T47D (cell line): ENCODE measurements around the gene GPBP1.
"Not testable (repeated sequence)": the region's sequence is repeated elsewhere in the genome, so short reads cannot be mapped to it uniquely, and the experiment has no call there.

Experiments
- DNase-seq, 2 experiments: peaks; one replicate each; pipeline versions ENCODE4 v3.0.0 to v3.0.0-alpha.2; 2011 to 2012; ENCODE audit warnings: low read depth in 1 of 2, low spot score in 1 of 2
- JUND ChIP-seq: IDR thresholded peaks from 2 replicates; pipeline ENCODE4 v1.6.1; 2012; ENCODE audit warnings: low read depth
- in situ Hi-C: cut with HindIII; loops from 2 replicates; pipeline ENCODE4 v1.10.0; 2016; ENCODE audit warnings: low sequenced_read_pairs, low pct_unique_long_range_greater_than_20kb

The GPBP1 gene, protein sequence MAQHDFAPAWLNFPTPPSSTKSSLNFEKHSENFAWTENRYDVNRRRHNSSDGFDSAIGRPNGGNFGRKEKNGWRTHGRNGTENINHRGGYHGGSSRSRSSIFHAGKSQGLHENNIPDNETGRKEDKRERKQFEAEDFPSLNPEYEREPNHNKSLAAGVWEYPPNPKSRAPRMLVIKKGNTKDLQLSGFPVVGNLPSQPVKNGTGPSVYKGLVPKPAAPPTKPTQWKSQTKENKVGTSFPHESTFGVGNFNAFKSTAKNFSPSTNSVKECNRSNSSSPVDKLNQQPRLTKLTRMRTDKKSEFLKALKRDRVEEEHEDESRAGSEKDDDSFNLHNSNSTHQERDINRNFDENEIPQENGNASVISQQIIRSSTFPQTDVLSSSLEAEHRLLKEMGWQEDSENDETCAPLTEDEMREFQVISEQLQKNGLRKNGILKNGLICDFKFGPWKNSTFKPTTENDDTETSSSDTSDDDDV

DNA sequence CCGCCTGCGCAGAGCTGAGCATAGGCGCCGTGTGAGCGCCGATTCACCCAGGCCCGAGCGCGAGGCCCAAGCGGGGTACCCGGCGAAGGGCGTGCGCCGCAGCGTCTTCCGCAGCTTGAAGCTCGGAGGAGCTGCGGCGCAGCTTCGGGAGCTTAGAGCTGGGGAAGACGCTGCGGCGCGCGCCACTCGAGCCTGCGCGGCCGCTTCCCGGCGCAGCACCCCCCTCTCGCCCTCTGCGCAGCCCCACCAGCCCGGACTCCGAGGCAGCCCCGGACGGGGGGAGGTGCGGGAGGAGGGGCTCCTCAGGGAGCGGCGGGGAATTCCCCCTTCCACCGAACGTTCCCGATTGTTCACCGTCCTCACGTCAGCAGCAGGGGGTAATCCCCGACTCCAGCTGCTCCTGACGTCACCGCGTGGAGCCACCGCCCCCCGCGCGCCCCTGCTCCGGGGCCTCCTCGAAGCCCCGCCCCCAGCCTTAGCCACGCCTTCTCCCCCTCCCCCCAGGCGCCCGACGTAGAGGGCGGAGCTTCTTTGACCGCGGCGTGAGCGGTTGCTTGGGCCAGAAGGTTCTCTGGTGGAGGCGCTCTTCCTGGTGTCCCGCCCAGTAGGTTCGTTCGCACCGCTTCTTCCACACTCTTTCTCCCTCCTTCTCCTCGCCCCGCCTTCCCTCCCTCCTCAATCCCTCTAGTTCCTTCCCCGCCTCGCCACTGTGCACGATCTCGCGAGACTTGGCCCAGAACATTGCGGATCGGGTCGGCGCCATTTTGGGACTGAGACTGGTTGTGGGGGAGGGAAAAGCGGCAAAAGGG lies at the start of gene GPBP1:
Gene GPBP1 (plus strand): TSS at position 741 of the 809 bp plus-strand sequence. CDS start 40,072 bp downstream, outside the sequence.
- no peak for TF ChIP-seq JUND
- in situ Hi-C loops: no loop called here
- DNase-seq: peak; percentile 93 to 100

DNA sequence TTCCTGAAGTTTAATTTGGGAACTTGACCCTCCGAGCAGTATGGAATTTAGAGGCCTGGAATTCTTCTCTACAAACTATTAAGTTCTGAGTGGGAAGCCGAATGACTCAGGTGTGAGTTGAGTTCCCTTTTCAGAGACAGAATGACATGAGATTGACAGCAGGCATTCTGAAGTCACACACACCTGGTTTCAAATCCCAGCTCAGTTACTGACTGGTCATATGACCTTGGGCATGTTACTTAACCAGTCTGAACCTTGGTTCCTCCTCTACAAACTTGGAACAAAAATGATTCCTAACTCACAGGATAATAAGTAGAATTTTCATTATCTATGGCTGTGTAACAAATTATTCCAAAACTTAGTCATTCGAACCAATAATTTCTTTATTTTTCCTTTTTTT lies 45.5 kb upstream of the GPBP1 start:
- peak in 1 of 2 experiments; percentile 53 for DNase-seq
- TF ChIP-seq JUND: no peak
- in situ Hi-C loops: no loop called here

DNA sequence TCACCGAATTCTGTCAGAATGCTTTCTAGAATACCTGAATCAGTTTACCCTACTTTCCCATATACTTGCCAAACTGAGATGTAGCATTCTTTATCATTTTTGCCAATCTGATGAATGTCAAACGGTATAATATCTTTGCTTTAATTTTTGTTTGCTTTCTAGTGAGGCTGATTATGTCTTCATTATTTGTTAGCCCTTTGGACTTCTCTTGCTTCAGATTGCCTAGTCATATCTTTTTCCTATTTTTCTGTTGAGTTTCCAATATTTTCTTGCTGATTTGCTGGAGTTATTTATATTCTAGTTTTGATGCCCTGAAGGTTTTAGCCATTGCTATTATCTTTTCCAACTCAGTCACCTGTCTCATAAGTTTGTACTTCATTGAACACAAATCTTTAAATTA lies 40.3 kb upstream of the GPBP1 start:
- in situ Hi-C loops: no loop called here
- DNase-seq: no peak
- no peak for TF ChIP-seq JUND

DNA sequence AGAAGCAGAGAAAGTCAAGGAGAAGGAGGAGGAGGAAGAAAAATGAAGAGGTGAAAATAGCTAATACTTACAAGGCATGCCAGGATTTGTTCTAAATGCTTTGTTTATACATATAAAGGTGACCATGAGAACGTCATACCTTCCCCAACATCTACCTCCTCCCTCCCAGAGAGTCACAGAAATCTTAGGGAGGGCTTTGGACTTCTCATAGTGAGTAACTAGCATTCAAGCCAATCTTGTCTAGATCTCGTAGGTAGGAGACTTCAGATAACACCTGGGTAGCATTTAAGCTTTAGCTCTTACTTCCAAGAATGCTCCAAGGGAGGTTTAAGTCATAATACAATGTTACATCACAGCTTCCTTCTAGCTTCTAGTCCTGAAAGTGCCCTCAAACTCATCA lies 36.5 kb upstream of the GPBP1 start:
- no peak for DNase-seq

DNA sequence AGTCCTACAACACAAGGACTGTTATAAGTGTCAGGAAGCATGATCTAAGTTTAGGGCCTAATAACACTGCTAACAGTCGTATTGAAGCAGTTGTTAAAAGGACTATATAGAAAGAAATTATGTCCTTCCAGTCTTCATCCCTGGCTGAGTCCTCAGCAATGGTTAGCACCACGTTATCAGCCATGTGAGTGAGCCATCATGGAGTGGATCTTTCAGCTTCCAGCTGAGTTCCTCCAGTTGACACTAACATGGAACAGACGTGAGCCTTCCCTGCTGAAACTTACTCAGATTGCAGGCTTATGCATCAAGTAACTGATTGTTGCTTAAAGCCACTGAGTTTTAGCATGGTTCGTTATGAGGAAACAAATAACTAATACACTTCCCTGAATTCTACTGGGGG lies 21.5 kb upstream of the GPBP1 start:
- TF ChIP-seq JUND: no peak
- no peak for DNase-seq
- in situ Hi-C loops: no loop called here

More for the DNA sequence above, 36.5 kb upstream of the GPBP1 start:
- TF ChIP-seq JUND: no peak
- in situ Hi-C loops: no loop called here

DNA sequence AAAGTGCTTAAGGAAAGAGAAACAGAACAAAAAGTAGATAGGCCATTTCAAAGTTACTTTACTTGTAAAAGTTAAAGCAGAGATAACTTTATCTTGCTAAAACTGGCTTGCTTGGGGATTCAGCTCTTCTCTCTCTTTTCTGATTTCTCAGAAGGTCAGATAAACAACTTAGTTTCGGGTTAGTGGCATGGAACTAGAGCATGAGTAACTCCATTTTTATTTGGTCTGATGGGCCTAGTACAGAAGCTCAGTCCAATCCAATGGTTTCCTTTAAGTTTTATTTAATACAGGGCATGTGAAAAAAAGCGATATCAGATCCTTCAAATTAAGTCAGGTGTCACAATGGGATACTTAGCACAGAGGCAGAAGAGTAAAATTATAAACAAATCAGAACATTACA lies 18.8 kb upstream of the GPBP1 start:
- in situ Hi-C loops: no loop called here
- no peak for DNase-seq
- TF ChIP-seq JUND: no peak

DNA sequence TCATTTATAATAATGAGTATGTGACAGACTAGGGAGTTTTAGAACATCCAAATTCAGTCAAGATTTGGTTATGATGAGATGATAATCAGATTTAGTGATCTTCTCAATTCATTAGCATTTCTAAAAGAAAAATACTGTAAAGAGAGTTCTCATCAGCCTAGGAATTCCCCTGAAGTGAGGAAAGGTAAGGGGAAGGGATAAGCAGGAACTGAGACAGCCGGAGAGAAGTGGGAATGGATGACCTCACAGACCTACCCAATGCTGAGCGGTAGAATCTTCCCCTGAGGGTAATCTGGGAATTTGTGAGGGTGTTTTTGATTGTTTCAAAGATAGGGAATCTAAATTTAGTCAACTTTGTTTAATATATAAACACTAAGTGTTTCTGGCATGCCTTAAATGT lies 16.7 kb upstream of the GPBP1 start:
- in situ Hi-C loops: no loop called here
- TF ChIP-seq JUND: no peak
- DNase-seq: no peak

DNA sequence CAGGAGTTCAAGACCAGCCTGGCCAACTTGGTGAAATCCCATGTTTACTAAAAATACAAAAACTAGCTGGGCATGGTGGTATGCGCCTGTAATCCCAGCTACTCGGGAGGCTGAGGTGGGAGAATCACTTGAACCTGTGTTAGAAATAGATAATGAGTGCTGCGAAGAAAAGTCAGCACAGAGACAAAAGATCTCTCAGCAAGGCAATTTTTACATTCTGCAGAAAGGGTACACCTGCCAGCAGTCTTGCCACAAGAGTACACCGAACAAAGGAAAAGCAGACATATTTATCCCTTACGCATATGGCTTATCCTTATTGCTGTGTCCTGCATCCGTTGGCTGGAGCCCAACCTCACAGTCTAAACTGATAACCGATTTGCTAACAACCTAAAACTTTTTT lies 16.2 kb upstream of the GPBP1 start:
- in situ Hi-C loops: no loop called here
- no peak for DNase-seq
- no peak for TF ChIP-seq JUND

DNA sequence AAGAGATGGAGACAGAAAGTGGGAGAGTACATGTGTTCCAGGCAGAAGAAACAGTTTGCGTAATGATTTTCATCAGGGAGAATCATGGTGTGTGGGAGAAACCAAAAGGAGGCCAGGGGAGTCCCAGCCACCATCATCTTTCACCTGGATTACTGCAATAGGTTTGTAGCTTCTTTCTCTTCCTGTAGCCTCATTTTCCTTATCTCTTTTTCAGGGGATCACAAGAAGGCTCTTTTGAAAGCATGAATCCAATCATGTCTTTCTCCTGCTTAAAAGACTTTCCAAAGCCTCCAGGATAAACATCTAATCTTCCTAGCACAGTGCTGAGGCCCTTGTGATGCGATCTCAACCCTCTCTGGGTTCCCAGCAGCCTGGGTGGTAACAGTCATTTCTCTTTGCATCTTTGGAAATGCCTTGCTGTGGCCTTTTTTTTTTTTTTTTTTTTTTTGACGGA lies 10.3 kb upstream of the GPBP1 start:
- DNase-seq: no peak
- in situ Hi-C loops: no loop called here
- TF ChIP-seq JUND: no peak

DNA sequence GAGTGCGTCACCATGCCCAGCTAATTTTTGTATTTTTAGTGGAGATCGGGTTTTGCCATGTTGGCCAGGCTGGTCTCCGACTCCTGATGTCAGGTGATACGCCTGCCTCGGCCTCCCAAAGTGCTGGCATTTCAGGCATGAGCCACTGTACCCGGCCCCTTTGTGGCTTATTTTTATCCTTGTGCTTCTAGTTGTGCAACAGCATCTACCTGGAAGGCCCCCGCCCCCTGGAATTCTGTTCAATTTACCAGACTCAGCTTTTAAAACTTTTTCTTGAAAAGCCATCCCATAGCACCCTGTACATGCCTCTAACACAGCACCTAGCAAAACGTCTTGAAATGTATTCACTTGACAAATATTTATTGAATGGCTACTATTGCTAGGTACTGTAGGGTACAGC lies 9.7 kb upstream of the GPBP1 start:
- no peak for DNase-seq
- no peak for TF ChIP-seq JUND
- in situ Hi-C loops: no loop called here

DNA sequence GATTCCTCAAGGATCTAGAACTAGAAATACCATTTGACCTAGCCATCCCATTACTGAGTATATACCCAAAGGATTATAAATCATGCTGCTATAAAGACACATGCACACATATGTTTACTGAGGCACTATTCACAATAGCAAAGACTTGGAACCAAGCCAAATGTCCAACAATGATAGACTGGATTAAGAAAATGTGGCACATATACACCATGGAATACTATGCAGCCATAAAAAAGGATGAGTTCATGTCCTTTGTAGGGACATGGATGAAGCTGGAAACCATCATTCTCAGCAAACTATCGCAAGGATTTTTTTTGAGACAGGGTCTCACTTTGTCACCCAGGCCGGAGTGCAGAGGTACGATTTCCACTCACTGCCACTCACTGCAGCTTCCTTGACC lies 8.7 kb upstream of the GPBP1 start:
- DNase-seq, in situ Hi-C loops: not testable (repeated sequence)

DNA sequence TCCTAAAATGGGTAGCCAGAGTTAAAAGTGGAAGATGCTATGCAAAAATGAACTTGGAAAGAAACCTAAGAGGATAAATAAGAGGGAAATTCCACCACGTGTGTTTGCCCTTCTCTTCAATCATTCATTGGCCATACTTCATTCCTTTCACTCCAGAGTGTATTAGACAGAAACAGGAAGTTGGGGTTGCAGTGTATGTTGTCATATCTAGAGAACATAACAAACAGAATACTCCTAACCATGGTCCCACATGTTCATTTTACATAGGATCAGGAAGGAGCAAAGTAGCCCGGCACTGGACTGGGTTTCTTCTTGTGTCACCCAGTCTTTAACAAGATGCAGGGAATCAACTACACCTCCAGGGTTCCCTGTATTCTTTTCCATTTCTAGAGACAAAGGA lies 7.6 kb upstream of the GPBP1 start:
- peak in 1 of 2 experiments; percentile 15 for DNase-seq

DNA sequence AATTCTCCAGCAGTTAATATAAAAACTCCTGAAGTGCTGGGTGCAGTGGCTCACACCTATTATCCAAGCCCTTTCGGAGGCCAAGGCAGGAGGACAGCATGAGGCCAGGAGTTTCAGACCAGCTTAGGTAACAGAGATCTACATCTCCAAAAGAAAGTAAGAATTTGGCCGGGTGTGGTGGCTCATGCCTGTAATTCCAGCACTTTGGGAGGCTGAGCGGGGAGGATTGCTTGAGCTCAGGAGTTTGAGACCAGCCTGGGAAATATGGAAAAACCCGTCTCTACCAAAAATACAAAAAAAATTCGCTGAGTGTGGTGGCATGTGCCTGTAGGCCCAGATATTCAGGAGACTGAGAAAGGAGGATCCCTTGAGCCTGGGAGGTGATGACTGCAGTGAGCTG lies 6.7 kb upstream of the GPBP1 start:
- in situ Hi-C loops: no loop called here
- DNase-seq: no peak
- TF ChIP-seq JUND: no peak

More for the DNA sequence above, 7.6 kb upstream of the GPBP1 start:
- no peak for TF ChIP-seq JUND
- in situ Hi-C loops: no loop called here

DNA sequence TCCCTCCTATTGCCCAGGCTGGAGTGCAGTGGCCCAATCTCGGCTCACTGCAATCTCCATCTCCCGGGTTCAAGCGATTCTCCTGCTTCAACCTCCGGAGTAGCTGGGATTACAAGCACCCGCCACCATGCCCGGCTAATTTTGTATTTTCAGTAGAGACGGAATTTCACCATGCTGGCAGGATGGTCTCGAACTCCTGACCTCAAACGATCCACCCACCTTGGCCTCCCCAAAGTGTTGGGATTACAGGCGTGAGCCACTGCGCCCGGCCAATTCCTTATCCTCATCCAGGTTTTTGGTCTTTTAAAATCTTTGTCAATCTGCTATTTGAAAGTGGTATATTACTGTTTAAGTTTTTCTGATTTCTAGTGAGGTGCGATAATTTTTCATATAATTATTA lies 3.7 kb upstream of the GPBP1 start:
- DNase-seq, in situ Hi-C loops: not testable (repeated sequence)
